Measurements from ENCODE around the gene PLCXD1.

DNA sequence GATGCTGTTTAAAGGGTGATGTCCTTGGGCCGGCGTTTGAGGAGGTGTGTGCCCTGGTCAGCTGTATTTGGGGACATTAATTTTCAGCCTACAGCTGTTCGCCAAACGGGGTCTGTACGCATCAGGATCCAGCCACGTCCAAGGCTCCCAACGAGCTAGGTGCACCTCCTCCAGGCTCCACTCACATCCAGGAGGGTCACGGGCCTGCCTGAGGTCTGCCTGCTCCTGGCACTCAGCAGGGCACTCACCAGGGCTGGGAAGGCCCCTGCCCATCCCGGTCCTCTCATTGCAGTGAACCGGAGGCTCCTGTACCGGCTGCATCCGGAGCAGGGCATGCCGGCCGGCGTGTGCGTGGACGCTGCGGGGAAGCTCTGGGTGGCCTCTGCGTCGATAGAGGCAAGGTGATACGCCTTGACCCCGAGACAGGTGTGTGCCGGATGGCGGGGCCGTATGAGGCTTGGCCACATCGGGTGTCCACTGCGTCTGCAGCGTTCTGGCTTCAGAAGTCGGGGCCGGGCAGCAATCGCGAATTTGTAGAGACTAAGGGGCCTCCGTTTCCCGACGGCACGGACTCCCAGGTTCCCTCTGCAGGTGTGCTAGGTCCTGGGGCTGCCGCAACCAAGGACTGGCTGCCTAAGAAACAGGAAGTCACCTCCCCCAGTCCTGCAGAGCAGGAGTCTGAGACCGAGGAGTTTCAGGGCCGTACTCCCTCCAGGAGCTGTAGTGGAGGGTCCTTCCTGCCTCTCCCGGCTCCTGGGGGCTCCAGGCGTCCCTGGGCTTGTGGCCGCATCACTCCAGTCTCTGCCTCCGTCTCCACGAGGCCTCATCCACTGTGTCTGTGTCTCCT, 27.5 kb upstream of the PLCXD1 start:
- TF ChIP-seq, protein P1, sequence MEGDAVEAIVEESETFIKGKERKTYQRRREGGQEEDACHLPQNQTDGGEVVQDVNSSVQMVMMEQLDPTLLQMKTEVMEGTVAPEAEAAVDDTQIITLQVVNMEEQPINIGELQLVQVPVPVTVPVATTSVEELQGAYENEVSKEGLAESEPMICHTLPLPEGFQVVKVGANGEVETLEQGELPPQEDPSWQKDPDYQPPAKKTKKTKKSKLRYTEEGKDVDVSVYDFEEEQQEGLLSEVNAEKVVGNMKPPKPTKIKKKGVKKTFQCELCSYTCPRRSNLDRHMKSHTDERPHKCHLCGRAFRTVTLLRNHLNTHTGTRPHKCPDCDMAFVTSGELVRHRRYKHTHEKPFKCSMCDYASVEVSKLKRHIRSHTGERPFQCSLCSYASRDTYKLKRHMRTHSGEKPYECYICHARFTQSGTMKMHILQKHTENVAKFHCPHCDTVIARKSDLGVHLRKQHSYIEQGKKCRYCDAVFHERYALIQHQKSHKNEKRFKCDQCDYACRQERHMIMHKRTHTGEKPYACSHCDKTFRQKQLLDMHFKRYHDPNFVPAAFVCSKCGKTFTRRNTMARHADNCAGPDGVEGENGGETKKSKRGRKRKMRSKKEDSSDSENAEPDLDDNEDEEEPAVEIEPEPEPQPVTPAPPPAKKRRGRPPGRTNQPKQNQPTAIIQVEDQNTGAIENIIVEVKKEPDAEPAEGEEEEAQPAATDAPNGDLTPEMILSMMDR (IDR thresholded peaks at IDR 0.05): no peak
- TF ChIP-seq POLR2A (IDR thresholded peaks at IDR 0.05): no peak
